CD14-positive monocyte (primary cell): ENCODE measurements around the gene ZNF343. TPM values are rescaled to one million over a fixed set of nuclear protein-coding genes. Genes with fewer than 3 reads are reported as not detected.
A peak's percentile ranks its signal among the peaks of the same experiment; 100 is the strongest.

ENCODE experiments used
- DNase-seq, 3 donors: peaks; one replicate each; pipeline ENCODE4 v3.0.0-alpha.2; 2011 to 2022
- H2AFZ ChIP-seq: 2 replicates; pipeline ENCODE4 v1.6.0; 2012; ENCODE audit warnings: mild to moderate bottlenecking, low read depth, low read length, inconsistent platforms; ENCODE audit not compliant: insufficient read depth, poor library complexity, severe bottlenecking
- H3K27ac ChIP-seq, 2 donors: 1 replicate in 1 of 2; 2 replicates in 1 of 2; pipeline ENCODE4 v1.5.1; 2012 to 2013; ENCODE audit warnings: low read length in 2 of 2, control low read depth in 1 of 2, inconsistent platforms in 1 of 2, low read depth in 1 of 2, mild to moderate bottlenecking in 1 of 2
- H3K27me3 ChIP-seq, 2 donors: one replicate each; pipeline versions ENCODE4 v1.6.0 to v1.6.1; 2011 to 2013; ENCODE audit warnings: low read length in 2 of 2; ENCODE audit not compliant: control insufficient read depth in 2 of 2, insufficient read depth in 2 of 2
- H3K36me3 ChIP-seq, 2 donors: replicated peaks in 1 of 2; 1 replicate in 1 of 2; 2 replicates in 1 of 2; pipeline versions ENCODE4 v1.5.1 to v1.6.1; 2012 to 2013; ENCODE audit warnings: low read length in 2 of 2, control low read depth in 1 of 2, inconsistent platforms in 1 of 2, mild to moderate bottlenecking in 1 of 2; ENCODE audit not compliant: insufficient read depth in 2 of 2, control insufficient read depth in 1 of 2
- H3K4me1 ChIP-seq, 2 donors: 1 replicate in 1 of 2; 2 replicates in 1 of 2; pipeline versions ENCODE4 v1.5.1 to v1.6.1; 2012 to 2013; ENCODE audit warnings: low read length in 2 of 2, control low read depth in 1 of 2, inconsistent platforms in 1 of 2, mild to moderate bottlenecking in 1 of 2, moderate library complexity in 1 of 2; ENCODE audit not compliant: insufficient read depth in 2 of 2, control insufficient read depth in 1 of 2
- H3K4me2 ChIP-seq: replicated peaks from 2 replicates; pipeline ENCODE3; 2012; ENCODE audit warnings: low read length, moderate library complexity, mild to moderate bottlenecking; ENCODE audit not compliant: poor library complexity, severe bottlenecking; ENCODE audit errors: extremely low read depth
- H3K4me3 ChIP-seq, 3 experiments: fragments of 200-600 bp in 1 of 3; sonication (generic) in 1 of 3; replicated peaks in 1 of 3; 1 replicate in 2 of 3; 2 replicates in 1 of 3; pipeline ENCODE4 v1.5.1; 2011 to 2013; ENCODE audit warnings: low read length in 3 of 3, mild to moderate bottlenecking in 3 of 3, control low read depth in 2 of 3, low read depth in 2 of 3, inconsistent platforms in 1 of 3, moderate library complexity in 1 of 3
- H3K79me2 ChIP-seq: 2 replicates; pipeline ENCODE4 v1.6.0; 2012; ENCODE audit warnings: mild to moderate bottlenecking, control low read depth, inconsistent platforms, low read length, moderate library complexity; ENCODE audit not compliant: insufficient read depth
- H3K9ac ChIP-seq: 2 replicates; pipeline ENCODE4 v1.6.0; 2017; ENCODE audit warnings: low read length, mild to moderate bottlenecking; ENCODE audit not compliant: insufficient read depth, poor library complexity, severe bottlenecking
- H3K9me3 ChIP-seq, 2 donors: replicated peaks in 1 of 2; 1 replicate in 1 of 2; 2 replicates in 1 of 2; pipeline versions ENCODE4 v1.5.1 to v1.6.1; 2012 to 2013; ENCODE audit warnings: low read length in 2 of 2, control low read depth in 1 of 2; ENCODE audit not compliant: control insufficient read depth in 1 of 2, insufficient read depth in 1 of 2
- H4K20me1 ChIP-seq: 2 replicates; pipeline ENCODE4 v1.6.0; 2012; ENCODE audit warnings: mild to moderate bottlenecking, low read length, control low read depth, moderate library complexity; ENCODE audit not compliant: insufficient read depth
- H3K27ac Mint-ChIP-seq, 7 donors: one replicate each; pipeline ENCODE4 v1.8.0; 2020; ENCODE audit warnings: mild to moderate bottlenecking in 7 of 7, mixed read lengths in 7 of 7, moderate library complexity in 6 of 7, inconsistent platforms in 2 of 7
- H3K27me3 Mint-ChIP-seq, 3 donors: one replicate each; pipeline ENCODE4 v1.8.0; 2021 to 2022; ENCODE audit warnings: low read depth in 3 of 3, mild to moderate bottlenecking in 3 of 3, mixed read lengths in 3 of 3, moderate library complexity in 3 of 3, inconsistent platforms in 1 of 3
- H3K36me3 Mint-ChIP-seq, 2 donors: one replicate each; pipeline ENCODE4 v1.8.0; 2020; ENCODE audit warnings: mixed read lengths in 2 of 2, inconsistent platforms in 1 of 2, mild to moderate bottlenecking in 1 of 2
- H3K4me1 Mint-ChIP-seq: one replicate; pipeline ENCODE4 v1.8.0; 2020; ENCODE audit warnings: mild to moderate bottlenecking, mixed read lengths
- H3K4me3 Mint-ChIP-seq, 2 donors: one replicate each; pipeline ENCODE4 v1.8.0; 2020; ENCODE audit warnings: mild to moderate bottlenecking in 2 of 2, mixed read lengths in 2 of 2, moderate library complexity in 1 of 2
- H3K9me3 Mint-ChIP-seq, 7 donors: one replicate each; pipeline ENCODE4 v1.8.0; 2020 to 2022; ENCODE audit warnings: mixed read lengths in 7 of 7, mild to moderate bottlenecking in 6 of 7, moderate library complexity in 6 of 7, inconsistent platforms in 2 of 7
- WGBS: methylation state at CpG from one replicate; pipeline ENCODE4 v1.1.5; 2013; ENCODE audit warnings: missing lambda C conversion rate; ENCODE audit not compliant: insufficient coverage; 5-methylcytosine and 5-hydroxymethylcytosine counted together
- intact Hi-C, 2 donors: fragments of 100-400 bp; cut with micrococcal nuclease; formaldehyde crosslinking; loops; one replicate each; pipeline versions ENCODE4 v1.15.0 to v1.15.1; 2023
- polyA plus RNA-seq, 3 donors: library from polyadenylated mRNA; depleted of rRNA in 1 of 3; unstranded in 2 of 3; stranded (reverse) in 1 of 3; fragments of 300-500 nt in 2 of 3; fragments of >200 nt in 1 of 3; fragmentation: Illumina TruSeq in 2 of 3; gene quantifications; 1 replicate in 2 of 3; 2 replicates in 1 of 3; pipeline ENCODE4 v1.2.3, GENCODE V29; 2012 to 2021
- TF ChIP-seq, protein P1 (sequence below): fragments of 200-600 bp; IDR thresholded peaks from one replicate; pipeline ENCODE4 v1.8.0; 2022; ENCODE audit warnings: antibody characterized with exemption, mild to moderate bottlenecking

The ZNF343 gene
- polyA plus RNA-seq, 3 donors = 1.3 to 6.7 (median 1.3) TPM

DNA sequence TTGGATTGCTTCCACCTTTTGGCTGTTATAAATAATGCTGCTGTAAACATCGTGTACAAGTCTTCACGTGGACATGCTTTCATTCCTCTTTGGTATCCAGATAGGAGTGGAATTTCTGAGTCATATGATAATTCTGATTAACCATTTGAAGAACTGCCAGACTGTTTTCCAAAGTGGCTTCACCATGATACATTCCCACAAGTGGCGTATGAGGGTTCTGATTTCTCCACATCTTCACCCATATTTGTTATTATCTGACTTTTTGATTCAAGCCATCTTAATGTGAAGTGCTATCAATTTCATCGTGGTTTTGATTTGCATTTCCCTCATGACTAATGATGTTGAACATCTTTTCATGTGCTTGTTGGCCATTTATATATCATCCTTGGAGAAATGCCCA, 35.2 kb downstream of the ZNF343 start:
- WGBS = no CpG with 5 or more reads among the region's 4 CpGs
- DNase-seq = no peak
- H3K4me3 ChIP-seq = no peak overlapping the region
- H3K4me1 ChIP-seq = peaks cover 17 to 25% of the 10 kb centered on the region in 2 donors
- H3K9me3 ChIP-seq = no peaks in the 10 kb centered on the region
- Mint-ChIP-seq H3K4me1 (peaks cover 19% of the 10 kb centered on the region), H3K27ac (no peak overlapping the region), H3K36me3 (peaks cover 0 to 3% of the 10 kb centered on the region in 2 donors), H3K4me3 (no peak overlapping the region), H3K27me3 (no peaks in the 10 kb centered on the region), H3K9me3 (no peaks in the 10 kb centered on the region)
- H4K20me1 ChIP-seq = peaks cover 19% of the 10 kb centered on the region
- H3K79me2 ChIP-seq = peaks cover 21% of the 10 kb centered on the region
- H3K27ac ChIP-seq = no peak overlapping the region
- no peaks in the 10 kb centered on the region for H3K27me3 ChIP-seq
- peaks cover 0 to 3% of the 10 kb centered on the region in 2 donors for H3K36me3 ChIP-seq
- H3K9ac ChIP-seq = no peak overlapping the region
- no peak overlapping the region for H3K4me2 ChIP-seq
- intact Hi-C loops = loop anchor here (5.0 kb wide), 1 partner anchor 34 kb away; the partner anchor contains the start of gene ZNF343 (in 2 of the 2)
- TF ChIP-seq, protein P1, sequence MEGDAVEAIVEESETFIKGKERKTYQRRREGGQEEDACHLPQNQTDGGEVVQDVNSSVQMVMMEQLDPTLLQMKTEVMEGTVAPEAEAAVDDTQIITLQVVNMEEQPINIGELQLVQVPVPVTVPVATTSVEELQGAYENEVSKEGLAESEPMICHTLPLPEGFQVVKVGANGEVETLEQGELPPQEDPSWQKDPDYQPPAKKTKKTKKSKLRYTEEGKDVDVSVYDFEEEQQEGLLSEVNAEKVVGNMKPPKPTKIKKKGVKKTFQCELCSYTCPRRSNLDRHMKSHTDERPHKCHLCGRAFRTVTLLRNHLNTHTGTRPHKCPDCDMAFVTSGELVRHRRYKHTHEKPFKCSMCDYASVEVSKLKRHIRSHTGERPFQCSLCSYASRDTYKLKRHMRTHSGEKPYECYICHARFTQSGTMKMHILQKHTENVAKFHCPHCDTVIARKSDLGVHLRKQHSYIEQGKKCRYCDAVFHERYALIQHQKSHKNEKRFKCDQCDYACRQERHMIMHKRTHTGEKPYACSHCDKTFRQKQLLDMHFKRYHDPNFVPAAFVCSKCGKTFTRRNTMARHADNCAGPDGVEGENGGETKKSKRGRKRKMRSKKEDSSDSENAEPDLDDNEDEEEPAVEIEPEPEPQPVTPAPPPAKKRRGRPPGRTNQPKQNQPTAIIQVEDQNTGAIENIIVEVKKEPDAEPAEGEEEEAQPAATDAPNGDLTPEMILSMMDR = no peak
- no peak overlapping the region for H2AFZ ChIP-seq

DNA sequence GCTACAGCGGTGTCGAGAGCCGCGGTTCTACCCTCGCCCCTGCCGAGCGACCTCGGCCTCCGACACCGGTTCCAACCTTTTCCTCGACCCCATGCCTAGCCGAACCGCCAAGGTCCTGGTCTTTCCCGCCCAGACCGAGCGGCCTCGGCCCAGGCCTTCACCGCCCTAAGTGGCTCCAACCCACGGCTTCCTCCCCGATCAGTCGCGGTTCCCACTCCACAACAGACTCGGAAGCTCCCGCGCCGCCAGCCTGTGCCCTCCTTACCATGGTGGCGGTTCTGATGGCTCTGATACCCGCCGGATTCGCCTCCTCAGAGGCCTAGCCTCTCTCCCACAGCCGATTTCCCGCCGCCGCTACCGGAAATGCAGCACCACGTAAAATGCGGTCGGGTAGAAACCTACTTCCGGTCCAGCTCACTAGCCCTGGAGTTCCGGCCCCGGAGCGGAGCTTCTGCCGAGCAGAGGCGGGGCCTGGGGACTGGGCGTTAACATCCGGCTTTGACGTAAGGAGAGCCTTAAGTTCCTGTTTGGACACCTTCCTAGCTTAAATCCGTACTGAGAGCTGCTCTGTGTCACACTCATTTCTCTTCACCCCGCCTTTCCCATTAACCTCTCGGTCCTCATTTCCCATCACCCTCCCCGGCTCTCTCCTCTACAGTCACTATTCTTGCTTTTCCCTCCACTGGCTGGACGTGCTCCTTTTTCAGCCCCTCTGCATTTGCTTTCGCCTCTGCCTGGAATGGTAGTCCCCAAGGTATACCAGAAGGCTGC, 38.1 kb downstream of the ZNF343 start, which contains the start of gene SNRPB:
SNRPB (minus strand) TSS at position 367 of the 771 bp plus-strand sequence; CDS start at position 268, 99 bp downstream.
- Histone ChIP-seq H3K9me3 (no peaks in the 10 kb centered on the region), H3K27ac (peak within 1 kb of the TSS; percentile 88 to 93), H3K36me3 (peaks cover 27 to 32% of the 10 kb centered on the region in 2 donors), H4K20me1 (peaks cover 48% of the 10 kb centered on the region), H3K27me3 (no peaks in the 10 kb centered on the region), H3K79me2 (peaks cover 50% of the 10 kb centered on the region), H3K4me3 (peak within 1 kb of the TSS; percentile 66 to 97 (median 93)), H2AFZ (peak within 1 kb of the TSS; percentile 86), H3K9ac (peak within 1 kb of the TSS; percentile 92), H3K4me1 (peaks cover 17 to 28% of the 10 kb centered on the region in 2 donors), H3K4me2 (peak within 1 kb of the TSS; percentile 91)
- Mint-ChIP-seq H3K36me3 (peaks cover 24% of the 10 kb centered on the region in 2 donors), H3K27me3 (no peaks in the 10 kb centered on the region), H3K4me1 (peaks cover 26% of the 10 kb centered on the region), H3K9me3 (no peaks in the 10 kb centered on the region), H3K4me3 (peak within 1 kb of the TSS; percentile 96 to 97), H3K27ac (peak within 1 kb of the TSS; percentile 96 to 99 (median 98))
- intact Hi-C loops = loop anchor here (5.0 kb wide), 1 partner anchor 37 kb away; the partner anchor contains the start of gene ZNF343 (in 2 of the 2)
- peak; percentile 99 for DNase-seq
- TF ChIP-seq, protein P1 = no peak
- WGBS = 2% methylated on average over 53 of the region's 53 CpGs
